ENCODE results near the gene NAE1.

NAE1 gene

GRCh38 chr16:66859397-66860068, 28.8 kb upstream of the NAE1 start:
- H3K4me3 ChIP-seq (ENCODE audit: low read depth, low read length): no peak overlapping the region
- TF ChIP-seq, protein P1, sequence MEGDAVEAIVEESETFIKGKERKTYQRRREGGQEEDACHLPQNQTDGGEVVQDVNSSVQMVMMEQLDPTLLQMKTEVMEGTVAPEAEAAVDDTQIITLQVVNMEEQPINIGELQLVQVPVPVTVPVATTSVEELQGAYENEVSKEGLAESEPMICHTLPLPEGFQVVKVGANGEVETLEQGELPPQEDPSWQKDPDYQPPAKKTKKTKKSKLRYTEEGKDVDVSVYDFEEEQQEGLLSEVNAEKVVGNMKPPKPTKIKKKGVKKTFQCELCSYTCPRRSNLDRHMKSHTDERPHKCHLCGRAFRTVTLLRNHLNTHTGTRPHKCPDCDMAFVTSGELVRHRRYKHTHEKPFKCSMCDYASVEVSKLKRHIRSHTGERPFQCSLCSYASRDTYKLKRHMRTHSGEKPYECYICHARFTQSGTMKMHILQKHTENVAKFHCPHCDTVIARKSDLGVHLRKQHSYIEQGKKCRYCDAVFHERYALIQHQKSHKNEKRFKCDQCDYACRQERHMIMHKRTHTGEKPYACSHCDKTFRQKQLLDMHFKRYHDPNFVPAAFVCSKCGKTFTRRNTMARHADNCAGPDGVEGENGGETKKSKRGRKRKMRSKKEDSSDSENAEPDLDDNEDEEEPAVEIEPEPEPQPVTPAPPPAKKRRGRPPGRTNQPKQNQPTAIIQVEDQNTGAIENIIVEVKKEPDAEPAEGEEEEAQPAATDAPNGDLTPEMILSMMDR (IDR thresholded peaks at IDR 0.05; ENCODE audit: low read depth, low read length): no peak
- TF ChIP-seq MYC (IDR thresholded peaks at IDR 0.05; ENCODE audit: low read depth, low read length): no peak
- no peak for TF ChIP-seq POLR2A (IDR thresholded peaks at IDR 0.05; ENCODE audit: extremely low read depth, insufficient read length)
- TF ChIP-seq MAX (IDR thresholded peaks at IDR 0.05; ENCODE audit: low read depth, low read length): no peak
- no peak for DNase-seq (ENCODE audit: low read depth)

- no peak for DNase-seq (ENCODE audit: low read depth)
- no peak overlapping the region for H3K4me3 ChIP-seq (ENCODE audit: low read depth, low read length)
- no peak for TF ChIP-seq POLR2A (IDR thresholded peaks at IDR 0.05; ENCODE audit: extremely low read depth, insufficient read length)
- TF ChIP-seq, protein P1 (IDR thresholded peaks at IDR 0.05; ENCODE audit: low read depth, low read length): no peak
Measured at GRCh38 chr16:66858740-66859396, 28.1 kb upstream of the NAE1 start.

GRCh38 chr16:66857437-66857836, 26.7 kb upstream of the NAE1 start:
- TF ChIP-seq POLR2A (IDR thresholded peaks at IDR 0.05; ENCODE audit: extremely low read depth, insufficient read length) (no peak), MYC (IDR thresholded peaks at IDR 0.05; ENCODE audit: low read depth, low read length) (no peak), MAX (IDR thresholded peaks at IDR 0.05; ENCODE audit: low read depth, low read length) (no peak)
- TF ChIP-seq, protein P1 (IDR thresholded peaks at IDR 0.05; ENCODE audit: low read depth, low read length): no peak
- H3K4me3 ChIP-seq (ENCODE audit: low read depth, low read length): no peak overlapping the region
- no peak for DNase-seq (ENCODE audit: low read depth)

DNA sequence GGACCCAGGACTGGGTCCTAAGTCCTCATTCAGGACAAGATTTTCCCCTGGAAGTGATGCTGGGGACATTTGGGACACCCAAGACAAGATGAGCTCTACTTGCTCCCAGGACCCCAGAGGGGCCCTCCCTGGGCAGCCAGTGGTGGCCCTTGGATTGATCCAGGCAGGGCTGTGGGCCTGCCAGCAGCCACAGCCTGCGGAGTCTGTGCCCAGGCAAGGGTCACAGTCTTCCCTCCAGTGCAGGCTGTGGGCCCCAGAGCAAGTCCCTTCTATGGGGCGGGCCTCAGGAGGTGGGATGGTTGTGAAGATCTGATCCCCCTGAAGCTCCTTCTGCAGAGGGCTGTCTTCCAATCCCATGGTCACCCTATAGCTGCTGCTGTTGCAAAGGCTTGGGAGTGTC, 26.0 kb upstream of the NAE1 start:
- no peak overlapping the region for H3K4me3 ChIP-seq (ENCODE audit: low read depth, low read length)
- DNase-seq (ENCODE audit: low read depth): no peak
- TF ChIP-seq MYC (IDR thresholded peaks at IDR 0.05; ENCODE audit: low read depth, low read length): no peak
- no peak for TF ChIP-seq MAX (IDR thresholded peaks at IDR 0.05; ENCODE audit: low read depth, low read length)
- TF ChIP-seq POLR2A (IDR thresholded peaks at IDR 0.05; ENCODE audit: extremely low read depth, insufficient read length): no peak
- TF ChIP-seq, protein P1 (IDR thresholded peaks at IDR 0.05; ENCODE audit: low read depth, low read length): no peak

DNA sequence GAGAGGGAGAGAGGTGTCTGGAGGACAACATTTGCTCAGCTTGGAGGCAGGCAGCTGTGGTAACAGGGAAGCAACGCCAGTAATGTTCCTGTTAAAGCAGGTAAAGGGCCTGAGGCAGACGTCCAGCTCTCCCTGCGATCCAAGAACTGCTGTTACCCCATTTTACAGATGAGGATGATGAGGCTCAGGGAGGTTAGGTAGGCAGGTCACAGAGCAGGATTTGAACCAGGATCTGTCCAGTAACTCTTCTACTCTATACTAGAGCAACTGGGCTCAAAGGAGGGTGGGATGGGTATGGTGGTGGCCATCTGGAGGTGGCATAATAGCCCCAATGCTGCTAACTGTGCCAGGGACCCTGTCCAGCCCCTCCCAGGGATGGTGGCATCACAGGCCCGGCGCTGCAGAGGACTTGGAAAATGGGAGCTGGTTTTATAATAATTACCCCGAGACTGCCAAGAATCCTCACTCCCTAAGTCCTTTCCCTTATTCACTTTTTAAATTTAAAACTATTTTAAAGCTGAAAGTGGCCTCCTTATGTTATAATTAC, 25.5 kb upstream of the NAE1 start:
- DNase-seq (ENCODE audit: low read depth): no peak
- no peak overlapping the region for H3K4me3 ChIP-seq (ENCODE audit: low read depth, low read length)
- TF ChIP-seq POLR2A (IDR thresholded peaks at IDR 0.05; ENCODE audit: extremely low read depth, insufficient read length) (no peak), MYC (IDR thresholded peaks at IDR 0.05; ENCODE audit: low read depth, low read length) (no peak), MAX (IDR thresholded peaks at IDR 0.05; ENCODE audit: low read depth, low read length) (no peak)
- TF ChIP-seq, protein P1 (IDR thresholded peaks at IDR 0.05; ENCODE audit: low read depth, low read length): no peak

Measured in NB4 (cell line).